Measurements from ENCODE around the gene MRPL10. TPM values are rescaled to one million over a fixed set of nuclear protein-coding genes. Genes with fewer than 3 reads are reported as not detected.

The MRPL10 gene
- total RNA-seq, 4 donors from 2014 or later, result 23.4 to 33.4 (median 29.9) TPM

DNA sequence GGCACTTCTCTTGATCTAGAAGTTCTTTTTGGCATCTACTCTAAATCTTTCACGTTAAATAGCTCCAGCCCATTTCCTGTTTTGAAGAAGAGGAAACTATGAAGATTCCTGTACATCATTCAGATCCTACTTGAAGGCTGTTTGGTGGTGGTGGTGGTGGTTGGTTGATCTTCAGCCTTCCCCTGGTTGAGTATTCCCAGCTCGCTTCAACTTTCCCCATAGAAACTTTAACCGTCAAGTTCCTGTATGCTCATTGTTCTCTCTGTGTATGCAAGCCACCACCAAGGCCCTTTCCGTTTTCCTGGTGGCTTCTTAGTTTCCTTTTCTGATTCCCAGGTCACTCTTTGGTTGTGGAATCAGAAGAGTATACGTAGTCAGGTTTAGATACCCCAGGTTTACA is 3.4 kb upstream of the MRPL10 start:
- no peak for DNase-seq (ENCODE audit: low spot score in 2 of 2)
- Histone ChIP-seq H3K36me3 (peaks cover 0 to 46% (median 0%) of the 10 kb centered on the region in 3 donors), H3K4me3 (no peak overlapping the region), H3K27ac (no peak overlapping the region), H3K9me3 (no peaks in the 10 kb centered on the region), H3K4me1 (peaks cover 0 to 38% (median 19%) of the 10 kb centered on the region in 4 donors), H3K27me3 (no peaks in the 10 kb centered on the region)
- TF ChIP-seq EP300 (IDR thresholded peaks at IDR 0.05) (no peak), POLR2A (IDR thresholded peaks at IDR 0.05) (no peak)
- TF ChIP-seq, protein P1, sequence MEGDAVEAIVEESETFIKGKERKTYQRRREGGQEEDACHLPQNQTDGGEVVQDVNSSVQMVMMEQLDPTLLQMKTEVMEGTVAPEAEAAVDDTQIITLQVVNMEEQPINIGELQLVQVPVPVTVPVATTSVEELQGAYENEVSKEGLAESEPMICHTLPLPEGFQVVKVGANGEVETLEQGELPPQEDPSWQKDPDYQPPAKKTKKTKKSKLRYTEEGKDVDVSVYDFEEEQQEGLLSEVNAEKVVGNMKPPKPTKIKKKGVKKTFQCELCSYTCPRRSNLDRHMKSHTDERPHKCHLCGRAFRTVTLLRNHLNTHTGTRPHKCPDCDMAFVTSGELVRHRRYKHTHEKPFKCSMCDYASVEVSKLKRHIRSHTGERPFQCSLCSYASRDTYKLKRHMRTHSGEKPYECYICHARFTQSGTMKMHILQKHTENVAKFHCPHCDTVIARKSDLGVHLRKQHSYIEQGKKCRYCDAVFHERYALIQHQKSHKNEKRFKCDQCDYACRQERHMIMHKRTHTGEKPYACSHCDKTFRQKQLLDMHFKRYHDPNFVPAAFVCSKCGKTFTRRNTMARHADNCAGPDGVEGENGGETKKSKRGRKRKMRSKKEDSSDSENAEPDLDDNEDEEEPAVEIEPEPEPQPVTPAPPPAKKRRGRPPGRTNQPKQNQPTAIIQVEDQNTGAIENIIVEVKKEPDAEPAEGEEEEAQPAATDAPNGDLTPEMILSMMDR (IDR thresholded peaks at IDR 0.05), result no peak
- WGBS, 2 donors, result 60 to 64% methylated on average over 5 of the region's 5 CpGs

DNA sequence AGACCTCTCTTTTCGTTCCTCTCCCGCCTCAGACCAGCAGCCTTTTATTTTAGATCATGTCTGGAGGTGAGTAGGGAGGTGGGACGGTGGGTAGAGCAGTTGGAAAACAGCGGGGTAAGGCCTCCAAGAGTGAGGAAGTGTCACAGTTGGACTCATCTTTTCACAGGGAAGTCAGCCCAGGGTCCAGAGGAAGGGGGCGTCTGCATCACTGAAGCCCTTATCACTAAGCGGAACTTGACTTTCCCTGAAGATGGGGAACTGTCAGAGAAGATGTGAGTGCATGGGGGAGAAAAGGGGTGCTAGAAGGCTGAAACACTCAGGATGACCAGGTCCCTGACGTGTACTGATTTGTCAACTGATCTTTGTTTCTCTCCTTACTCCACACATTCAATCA is 590 bp upstream of the MRPL10 start:
- WGBS, 2 donors, result 9% methylated on average over 7 of the region's 7 CpGs

DNA sequence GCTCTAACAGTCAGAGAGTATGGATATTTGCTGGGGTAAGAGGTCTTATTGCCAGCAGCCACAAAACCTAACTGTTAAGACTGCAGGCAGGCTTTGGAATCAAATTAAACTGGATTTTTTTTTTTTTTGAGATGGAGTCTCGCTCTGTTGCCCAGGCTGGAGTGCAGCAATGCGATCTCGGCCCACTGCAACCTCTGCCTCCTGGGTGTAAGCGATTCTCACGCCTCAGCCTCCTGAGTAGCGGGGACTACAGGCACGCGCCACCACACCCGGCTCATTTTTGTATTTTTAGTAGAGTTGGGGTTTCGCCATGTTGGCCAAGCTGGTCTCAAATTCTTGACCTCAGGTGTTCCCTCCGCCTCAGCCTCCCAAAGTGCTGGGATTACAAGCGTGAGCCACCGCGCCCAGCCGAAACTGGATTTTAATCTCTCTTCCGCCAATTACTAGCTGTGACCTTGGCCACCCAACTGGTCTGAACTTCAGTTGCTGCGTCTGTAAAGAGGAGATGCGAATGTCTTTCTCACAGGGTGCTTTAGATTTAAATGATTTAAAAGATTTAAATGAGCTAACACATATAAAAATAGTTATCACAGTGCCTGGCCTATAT is 842 bp downstream of the MRPL10 start:
- peak overlapping the region in 3 of 4 donors; percentile 72 to 87 (median 77) for H3K27ac ChIP-seq
- WGBS, 2 donors, result 73 to 74% methylated on average over 18 of the region's 18 CpGs
- H3K36me3 ChIP-seq, result peaks cover 0 to 40% (median 13%) of the 10 kb centered on the region in 3 donors
- DNase-seq (ENCODE audit: low spot score in 2 of 2), result no peak
- peaks cover 0 to 29% (median 19%) of the 10 kb centered on the region in 4 donors for H3K4me1 ChIP-seq
- TF ChIP-seq POLR2A (IDR thresholded peaks at IDR 0.05) (no peak), EP300 (IDR thresholded peaks at IDR 0.05) (no peak)
- TF ChIP-seq, protein P1 (IDR thresholded peaks at IDR 0.05), result no peak
- H3K4me3 ChIP-seq, result peak overlapping the region; percentile 73 to 86 (median 74)
- H3K27me3 ChIP-seq, result no peaks in the 10 kb centered on the region
- no peaks in the 10 kb centered on the region for H3K9me3 ChIP-seq

More for the DNA sequence above, 590 bp upstream of the MRPL10 start:
- no peak for DNase-seq (ENCODE audit: low spot score in 2 of 2)
- TF ChIP-seq POLR2A (IDR thresholded peaks at IDR 0.05), result no peak
- TF ChIP-seq EP300 (IDR thresholded peaks at IDR 0.05), result no peak
- TF ChIP-seq, protein P1 (IDR thresholded peaks at IDR 0.05), result no peak
- H3K36me3 ChIP-seq, result peaks cover 0 to 40% (median 1%) of the 10 kb centered on the region in 3 donors
- H3K9me3 ChIP-seq, result no peaks in the 10 kb centered on the region
- peaks cover 0 to 29% (median 19%) of the 10 kb centered on the region in 4 donors for H3K4me1 ChIP-seq
- H3K4me3 ChIP-seq, result peak overlapping the region; percentile 73 to 86 (median 74)
- no peaks in the 10 kb centered on the region for H3K27me3 ChIP-seq
- H3K27ac ChIP-seq, result peak overlapping the region in 1 of 4 donors; percentile 87

DNA sequence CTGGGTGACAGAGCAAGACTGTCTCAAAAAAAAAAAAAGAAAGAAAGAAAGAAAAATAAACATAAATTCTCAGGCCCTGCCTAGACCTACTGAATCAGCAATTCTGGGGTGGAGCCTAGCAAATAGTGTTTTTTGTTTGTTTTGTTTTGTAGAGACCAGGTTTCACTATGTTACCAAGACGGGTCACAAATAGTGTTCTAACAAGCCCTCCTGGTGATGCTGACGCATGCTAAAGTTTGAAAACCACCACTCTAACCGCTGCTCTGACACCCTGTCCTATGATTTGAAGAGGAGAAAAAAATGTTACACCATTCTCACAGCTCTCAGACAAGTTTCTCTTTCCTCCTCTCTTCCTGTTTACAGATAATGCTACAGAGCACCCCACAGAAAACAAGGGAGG is 1.5 kb downstream of the MRPL10 start:
- Histone ChIP-seq H3K36me3 (peaks cover 0 to 42% (median 20%) of the 10 kb centered on the region in 3 donors), H3K4me3 (no peak overlapping the region), H3K4me1 (peaks cover 0 to 29% (median 19%) of the 10 kb centered on the region in 4 donors), H3K9me3 (no peaks in the 10 kb centered on the region), H3K27ac (no peak overlapping the region), H3K27me3 (no peaks in the 10 kb centered on the region)
- TF ChIP-seq POLR2A (IDR thresholded peaks at IDR 0.05) (no peak), EP300 (IDR thresholded peaks at IDR 0.05) (no peak)
- TF ChIP-seq, protein P1 (IDR thresholded peaks at IDR 0.05), result no peak
- WGBS, 2 donors, result 76 to 79% methylated on average over 3 of the region's 3 CpGs
- no peak for DNase-seq (ENCODE audit: low spot score in 2 of 2)

DNA sequence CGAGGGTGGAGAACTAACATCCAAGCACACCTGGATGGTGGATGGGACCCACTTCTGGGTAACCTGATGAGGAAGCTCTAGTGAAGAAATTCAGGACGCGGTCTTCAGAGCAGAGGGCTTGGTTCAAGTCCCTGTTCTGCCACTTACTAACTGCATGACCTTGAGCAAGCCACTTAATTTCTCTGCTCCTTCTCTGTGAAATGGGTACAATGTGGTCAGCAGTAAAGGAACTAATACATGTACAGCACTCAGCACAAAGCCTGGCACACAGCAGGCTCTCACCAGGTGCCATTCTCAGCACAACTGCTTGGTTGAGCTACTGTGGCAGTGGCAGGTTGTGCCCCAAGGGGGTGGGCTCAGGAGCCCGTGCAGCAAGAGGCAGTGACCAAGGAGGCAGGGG is 7.8 kb downstream of the MRPL10 start:
- 86 to 90% methylated on average over 4 of the region's 4 CpGs for WGBS, 2 donors
- H3K4me3 ChIP-seq, result no peak overlapping the region
- TF ChIP-seq EP300 (IDR thresholded peaks at IDR 0.05), result no peak
- TF ChIP-seq, protein P1 (IDR thresholded peaks at IDR 0.05), result no peak
- no peak for TF ChIP-seq POLR2A (IDR thresholded peaks at IDR 0.05)

More for the DNA sequence above, 7.8 kb downstream of the MRPL10 start:
- Histone ChIP-seq H3K4me1 (peaks cover 0 to 29% (median 11%) of the 10 kb centered on the region in 4 donors), H3K9me3 (no peaks in the 10 kb centered on the region), H3K36me3 (peaks cover 0 to 74% (median 29%) of the 10 kb centered on the region in 3 donors), H3K27ac (no peak overlapping the region), H3K27me3 (no peaks in the 10 kb centered on the region)
- DNase-seq (ENCODE audit: low spot score in 2 of 2), result no peak

All from tibial nerve (tissue), 4 donors.